Loucy (cell line): Measurements from ENCODE around the gene IGF2R.

Experiments
- EZH2phosphoT487 ChIP-seq: fragments of 200-600 bp; IDR thresholded peaks from 2 replicates; pipeline ENCODE4 v1.6.1; 2018; ENCODE audit warnings: antibody characterized with exemption, mild to moderate bottlenecking, moderate library complexity, borderline replicate concordance
- TF ChIP-seq, protein P1 (sequence below): fragments of 200-600 bp; sonication (generic); conservative IDR thresholded peaks from 2 replicates; pipeline ENCODE4 v1.5.1; 2014; ENCODE audit warnings: mild to moderate bottlenecking, antibody characterized with exemption, low read length

DNA sequence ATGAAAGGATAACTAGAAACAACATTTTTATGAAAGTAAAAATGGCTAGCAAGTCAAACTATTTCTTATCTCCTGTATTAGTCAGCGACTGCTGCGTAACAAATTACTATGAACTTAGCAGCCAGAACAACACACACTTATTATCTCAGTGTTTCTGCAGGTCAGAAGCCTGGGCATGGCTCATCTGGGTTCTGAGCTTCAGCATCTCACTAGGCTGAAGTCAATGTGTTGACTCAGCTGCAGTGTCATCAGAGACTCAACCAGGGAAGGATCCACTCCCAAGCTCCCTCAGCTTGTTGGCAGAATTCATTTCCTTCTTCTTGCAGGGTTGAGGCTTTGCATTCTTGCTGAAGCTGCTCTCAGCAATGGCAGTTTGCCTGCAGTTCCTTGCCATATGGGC, 33.2 kb upstream of the IGF2R start:
- TF ChIP-seq, protein P1, sequence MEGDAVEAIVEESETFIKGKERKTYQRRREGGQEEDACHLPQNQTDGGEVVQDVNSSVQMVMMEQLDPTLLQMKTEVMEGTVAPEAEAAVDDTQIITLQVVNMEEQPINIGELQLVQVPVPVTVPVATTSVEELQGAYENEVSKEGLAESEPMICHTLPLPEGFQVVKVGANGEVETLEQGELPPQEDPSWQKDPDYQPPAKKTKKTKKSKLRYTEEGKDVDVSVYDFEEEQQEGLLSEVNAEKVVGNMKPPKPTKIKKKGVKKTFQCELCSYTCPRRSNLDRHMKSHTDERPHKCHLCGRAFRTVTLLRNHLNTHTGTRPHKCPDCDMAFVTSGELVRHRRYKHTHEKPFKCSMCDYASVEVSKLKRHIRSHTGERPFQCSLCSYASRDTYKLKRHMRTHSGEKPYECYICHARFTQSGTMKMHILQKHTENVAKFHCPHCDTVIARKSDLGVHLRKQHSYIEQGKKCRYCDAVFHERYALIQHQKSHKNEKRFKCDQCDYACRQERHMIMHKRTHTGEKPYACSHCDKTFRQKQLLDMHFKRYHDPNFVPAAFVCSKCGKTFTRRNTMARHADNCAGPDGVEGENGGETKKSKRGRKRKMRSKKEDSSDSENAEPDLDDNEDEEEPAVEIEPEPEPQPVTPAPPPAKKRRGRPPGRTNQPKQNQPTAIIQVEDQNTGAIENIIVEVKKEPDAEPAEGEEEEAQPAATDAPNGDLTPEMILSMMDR, result no peak
- no peak for TF ChIP-seq EZH2phosphoT487
